HG02981 (cell line): Measurements from ENCODE around the gene NOP16.
"Not testable (repeated sequence)": the region's sequence is repeated elsewhere in the genome, so short reads cannot be mapped to it uniquely, and the experiment has no call there.

Experiments
- ATAC-seq: cut with Tn5 transposase; IDR thresholded peaks from one replicate; pipeline ENCODE4 v1.9.1; 2021; ENCODE audit warnings: mild to moderate bottlenecking, moderate library complexity; ENCODE audit not compliant: unreplicated experiment

NOP16 gene

DNA sequence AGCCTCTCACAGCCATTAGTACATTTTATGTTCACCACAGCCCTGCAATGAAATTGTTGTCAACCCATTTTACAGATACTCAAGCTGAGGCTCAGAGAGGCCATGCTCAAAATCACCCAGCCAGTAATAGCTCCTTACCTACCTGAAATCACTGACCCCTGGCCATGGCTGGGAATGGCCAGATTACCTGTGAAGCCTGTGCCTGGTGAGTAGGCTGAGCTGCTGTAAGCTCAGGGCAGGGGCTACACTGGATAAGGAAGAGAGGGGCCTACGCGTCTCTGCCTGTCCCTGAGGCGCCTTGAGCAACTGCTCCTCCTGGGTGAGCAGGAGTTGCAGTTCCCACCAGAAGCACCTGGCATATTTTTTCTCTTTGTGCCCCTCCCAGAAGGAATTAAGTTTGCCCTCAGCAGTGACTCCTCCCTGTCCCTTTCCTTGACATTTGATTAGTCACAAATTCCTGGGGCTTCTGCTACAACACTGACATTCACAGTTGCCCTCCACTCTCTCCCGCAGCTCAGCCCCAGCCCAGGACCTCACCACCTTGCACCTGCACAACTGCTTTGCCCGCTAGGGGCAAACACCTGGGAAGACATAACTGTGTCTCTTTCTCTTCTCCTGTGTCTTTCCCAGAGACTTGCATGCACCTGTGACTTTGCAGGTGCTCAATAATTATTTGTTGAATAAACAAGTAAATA is 22.2 kb upstream of the NOP16 start:
- ATAC-seq: no peak

DNA sequence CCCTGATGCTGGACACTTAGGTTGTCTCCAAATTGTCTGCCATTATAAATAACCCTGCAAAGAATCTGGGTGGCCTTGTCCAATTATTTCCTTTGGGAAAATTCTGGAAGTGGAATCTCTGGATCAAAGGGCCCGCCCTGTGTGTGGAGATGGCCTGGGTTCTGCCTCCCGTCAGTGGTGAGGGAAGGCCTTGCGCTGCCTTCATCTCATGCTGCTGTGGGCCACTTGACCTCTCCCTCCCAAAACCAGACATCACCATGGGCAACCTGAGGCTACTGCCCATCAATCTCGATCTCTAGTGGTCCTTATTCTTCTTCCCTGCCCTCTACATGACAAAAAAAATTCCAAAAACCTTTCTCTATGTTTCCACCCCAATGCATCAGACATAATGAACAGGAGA is 21.4 kb upstream of the NOP16 start:
- ATAC-seq: no peak

DNA sequence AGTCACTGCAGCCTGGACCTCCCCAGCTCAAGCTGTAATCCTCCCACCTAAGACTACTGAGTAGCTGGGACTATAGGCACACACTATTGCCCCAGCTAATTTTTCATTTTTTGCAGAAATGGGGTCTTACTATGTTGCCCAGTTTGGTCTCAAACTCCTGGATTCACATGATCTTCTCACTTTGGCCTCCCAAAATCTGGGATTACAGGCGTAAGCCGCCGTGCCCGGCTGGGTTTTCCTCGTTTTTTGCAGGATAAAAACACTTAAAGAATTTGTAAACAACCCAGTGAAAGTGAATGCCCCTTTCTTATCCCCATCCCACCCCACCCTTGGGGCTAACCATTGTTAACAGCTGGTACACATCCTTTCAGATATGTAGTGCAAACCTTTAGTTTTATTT is 20.2 kb upstream of the NOP16 start:
- ATAC-seq: no peak

DNA sequence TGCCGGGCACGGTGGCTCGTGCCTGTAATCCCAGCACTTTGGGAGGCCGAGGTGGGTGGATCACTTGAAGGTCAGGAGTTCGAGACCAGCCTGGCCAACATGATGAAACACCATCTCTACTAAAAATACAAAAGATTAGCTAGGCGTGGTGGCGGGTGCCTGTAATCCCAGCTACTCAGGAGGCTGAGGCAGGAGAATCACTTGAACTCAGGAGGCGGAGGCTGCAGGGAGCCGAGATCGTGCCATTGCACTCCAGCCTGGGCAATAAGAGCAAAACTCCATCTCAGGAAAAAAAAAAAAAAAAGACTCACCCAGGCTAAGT is 19.8 kb upstream of the NOP16 start:
- ATAC-seq: not testable (repeated sequence)

DNA sequence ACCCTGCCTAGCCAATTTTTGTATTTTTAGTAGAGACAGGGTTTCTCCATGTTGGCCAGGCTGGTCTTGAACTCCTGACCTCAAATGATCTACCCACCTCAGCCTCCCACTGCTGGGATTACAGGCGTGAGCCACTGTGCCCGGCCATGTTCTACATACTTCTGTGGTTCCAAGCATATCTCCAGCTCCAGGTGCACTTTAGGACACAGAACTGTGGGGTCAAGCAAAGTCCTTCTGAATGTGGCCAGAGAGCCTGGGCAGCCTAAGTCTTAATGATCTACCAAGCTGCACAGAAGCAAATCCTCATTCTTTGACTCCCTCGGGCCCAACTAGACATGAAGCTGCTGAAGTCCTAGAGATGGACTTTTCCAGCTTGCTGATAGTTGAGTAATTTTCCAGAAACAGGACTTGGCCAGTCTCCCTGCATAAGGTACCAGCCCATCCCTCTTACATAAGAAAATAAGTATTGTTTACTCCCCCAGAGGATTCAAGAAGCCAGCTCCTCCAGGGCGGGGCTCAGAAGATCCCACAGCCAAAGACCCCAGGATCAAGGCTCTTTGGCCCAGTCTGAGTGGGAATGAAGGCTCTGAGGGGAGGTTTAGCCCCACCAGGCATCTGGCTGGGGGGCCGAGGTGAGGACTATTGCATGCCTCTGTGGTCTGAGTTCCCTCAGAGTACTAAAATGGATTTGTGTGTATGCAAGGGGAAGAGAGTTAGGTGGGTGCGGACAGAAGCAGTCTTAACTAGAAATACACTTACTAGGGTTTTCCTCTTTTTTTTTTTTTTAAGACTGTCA is 19.3 kb upstream of the NOP16 start:
- ATAC-seq: no peak

DNA sequence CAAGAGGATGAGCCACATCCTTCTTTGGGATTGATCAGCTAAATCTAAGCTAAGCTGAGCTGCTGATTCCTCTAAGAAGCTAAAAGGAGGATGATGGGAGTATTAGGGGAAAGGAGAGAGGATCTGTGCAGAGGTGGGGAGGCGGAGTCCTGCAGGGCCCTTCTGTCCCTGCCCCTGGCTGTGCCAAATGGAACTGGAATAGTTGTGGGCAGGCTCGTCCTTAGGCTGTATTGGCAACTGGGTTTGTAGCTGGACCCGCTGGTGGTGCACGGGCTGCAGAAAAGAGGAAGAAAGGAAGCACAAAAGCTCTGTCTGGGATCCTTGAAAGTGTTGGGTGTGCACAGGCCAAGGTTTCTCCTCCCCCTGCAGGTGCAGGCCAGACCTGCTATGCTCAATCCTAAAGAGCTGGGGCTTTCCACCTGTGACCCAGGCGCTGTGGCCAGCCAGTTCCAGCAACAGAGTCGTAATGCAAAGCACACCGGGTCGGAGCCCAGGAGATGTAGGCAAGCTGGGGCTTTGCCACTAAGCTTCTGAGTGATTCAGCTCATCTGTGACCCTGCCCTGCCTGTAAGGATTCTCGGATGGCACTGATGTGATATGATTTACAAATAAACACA is 18.1 kb upstream of the NOP16 start:
- ATAC-seq: no peak

DNA sequence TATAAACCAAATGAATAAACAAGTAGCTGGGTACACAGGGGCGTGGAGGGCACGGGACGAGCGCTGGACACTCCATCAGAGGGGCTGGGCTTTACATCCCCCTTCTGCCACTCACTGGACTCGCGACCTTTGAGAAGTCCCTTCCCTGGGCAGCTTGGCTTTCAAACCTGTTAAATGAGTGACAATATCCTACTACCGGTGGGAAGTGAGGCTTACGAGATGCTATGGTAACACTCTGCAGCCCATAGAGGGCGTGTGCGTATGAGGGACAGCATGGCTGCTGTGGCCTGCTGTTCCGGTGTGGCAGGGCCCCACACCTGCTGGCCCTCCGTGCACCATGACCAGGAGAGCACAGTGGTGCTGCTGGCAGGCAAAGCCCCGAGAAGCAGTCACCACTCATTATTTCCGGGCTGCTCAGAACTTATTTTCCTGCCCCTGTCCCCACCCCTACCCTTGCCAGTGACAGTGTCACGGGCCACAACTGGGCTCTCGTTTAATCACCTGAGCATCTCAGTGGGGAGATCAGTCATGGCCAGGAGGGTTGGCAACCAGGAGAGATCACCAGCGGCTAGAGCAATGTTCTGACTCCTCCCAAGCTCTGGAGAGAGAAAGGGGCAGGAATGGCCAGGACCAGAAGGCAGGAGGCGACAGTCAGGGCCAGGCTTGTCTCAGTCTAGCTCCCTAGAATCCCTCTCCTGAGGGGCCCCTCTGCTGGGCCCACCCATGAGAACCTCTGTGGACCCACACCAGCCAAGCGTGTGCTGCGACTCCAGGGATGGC is 17.4 kb upstream of the NOP16 start:
- ATAC-seq: no peak

DNA sequence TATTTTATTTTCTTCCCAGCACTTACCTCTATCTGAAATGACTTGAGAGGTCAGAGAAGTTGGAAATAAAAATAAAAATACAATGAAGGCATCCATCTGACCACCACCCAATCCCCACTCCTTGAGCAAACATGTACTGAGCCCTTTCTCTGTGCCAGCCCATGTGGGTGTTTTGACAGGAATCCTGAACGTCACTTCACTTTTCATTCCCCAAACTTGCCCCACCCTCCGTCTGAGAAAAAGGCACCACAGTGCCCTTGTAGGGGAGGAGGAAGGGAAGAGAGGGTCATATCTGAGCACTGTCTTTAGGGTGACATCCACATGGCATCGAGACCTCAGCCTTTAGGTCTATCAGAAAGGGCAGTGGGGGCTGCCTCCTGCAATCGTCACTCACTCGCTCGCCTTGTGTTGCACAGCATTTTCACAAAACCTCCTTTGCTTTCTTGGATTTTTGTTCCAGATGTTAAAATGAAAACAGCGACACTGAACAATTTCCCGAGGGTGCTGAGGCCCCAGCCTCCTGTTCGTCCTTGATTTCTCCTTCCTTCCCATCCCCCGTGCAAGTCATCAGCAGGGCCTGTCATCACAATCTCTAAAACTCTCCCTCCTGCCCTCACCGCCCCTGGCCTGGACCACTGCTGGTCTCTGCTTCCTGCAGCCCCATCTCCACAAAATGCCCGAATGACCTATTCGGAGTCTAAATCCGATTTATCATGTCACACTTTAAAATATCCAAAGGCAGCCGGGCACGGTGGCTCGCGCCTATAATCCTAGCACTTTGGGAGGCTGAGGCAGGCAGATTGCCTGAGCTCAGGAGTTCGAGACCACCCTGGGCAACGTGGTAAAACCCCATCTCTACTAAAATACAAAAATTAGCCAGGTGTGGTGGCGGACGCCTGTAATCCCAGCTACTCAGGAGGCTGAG is 13.1 kb upstream of the NOP16 start:
- ATAC-seq: no peak

DNA sequence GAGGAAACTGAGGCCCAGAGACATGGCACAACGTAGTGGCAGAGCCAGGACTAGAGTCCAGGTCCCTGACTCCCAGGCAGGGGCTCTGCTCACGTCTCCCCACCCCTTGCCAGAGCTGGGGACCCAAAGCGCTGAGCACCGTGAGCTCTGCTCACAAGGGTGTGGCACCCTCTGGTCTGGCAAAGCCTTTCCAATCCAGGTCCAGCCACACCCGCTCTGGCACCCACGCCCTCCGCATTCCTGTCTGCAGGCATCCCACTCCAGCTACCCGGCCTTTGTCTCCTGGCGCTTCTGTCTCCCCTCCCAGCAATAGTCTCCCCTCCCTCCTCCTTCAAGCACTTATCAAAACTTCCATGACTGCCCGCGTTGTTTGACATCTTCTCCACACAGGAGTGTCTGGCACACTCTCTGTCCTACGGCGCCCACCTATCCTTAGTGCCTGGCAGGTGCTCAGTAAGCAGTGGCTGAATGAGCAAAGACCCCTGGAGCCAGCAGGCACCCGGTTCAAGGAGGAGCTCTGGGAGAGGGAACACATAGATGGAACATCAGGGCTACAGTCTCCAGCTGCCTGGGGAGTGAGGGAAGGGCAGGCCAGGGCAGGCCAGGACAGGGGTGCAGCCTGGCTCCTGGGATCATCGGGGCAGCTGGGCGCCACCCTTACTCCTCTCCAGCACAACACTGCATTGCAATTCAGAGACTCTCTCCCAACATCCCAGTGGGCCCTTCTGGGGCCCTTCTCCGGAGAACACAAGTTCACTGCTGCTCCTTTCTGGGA is 12.2 kb upstream of the NOP16 start:
- ATAC-seq: no peak

DNA sequence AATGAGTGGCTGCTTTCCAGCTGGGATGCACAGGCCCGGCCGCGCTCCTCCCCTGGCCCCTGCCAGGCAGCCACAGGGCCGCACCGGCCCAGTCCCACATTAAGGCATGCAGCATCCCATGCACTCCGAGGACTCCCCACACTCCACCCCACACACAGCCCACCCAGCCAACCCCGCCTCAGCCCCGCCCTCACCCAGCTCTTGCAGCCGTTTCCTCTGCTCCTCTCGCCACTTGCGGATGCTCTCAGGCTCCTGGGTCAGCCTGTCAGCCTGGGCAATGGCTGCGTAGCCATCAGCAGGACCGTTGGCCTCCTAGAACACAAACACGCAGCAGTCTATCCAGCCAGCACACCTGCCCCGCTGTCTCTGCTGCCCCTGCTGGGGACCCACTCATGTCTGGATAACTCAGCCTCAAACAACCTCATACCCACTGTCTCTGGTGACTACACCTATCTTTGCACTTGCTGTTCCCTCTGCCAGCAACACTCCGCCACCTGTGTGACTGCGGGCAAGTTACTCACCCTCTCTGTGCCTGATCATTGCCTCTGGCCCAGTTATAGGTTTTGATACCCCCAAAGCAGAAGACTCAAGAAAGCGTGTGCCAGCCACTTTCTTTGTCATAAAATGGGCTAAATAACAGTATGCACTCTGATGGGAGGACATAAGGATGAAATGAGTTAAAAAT is 9.5 kb upstream of the NOP16 start:
- no peak for ATAC-seq

DNA sequence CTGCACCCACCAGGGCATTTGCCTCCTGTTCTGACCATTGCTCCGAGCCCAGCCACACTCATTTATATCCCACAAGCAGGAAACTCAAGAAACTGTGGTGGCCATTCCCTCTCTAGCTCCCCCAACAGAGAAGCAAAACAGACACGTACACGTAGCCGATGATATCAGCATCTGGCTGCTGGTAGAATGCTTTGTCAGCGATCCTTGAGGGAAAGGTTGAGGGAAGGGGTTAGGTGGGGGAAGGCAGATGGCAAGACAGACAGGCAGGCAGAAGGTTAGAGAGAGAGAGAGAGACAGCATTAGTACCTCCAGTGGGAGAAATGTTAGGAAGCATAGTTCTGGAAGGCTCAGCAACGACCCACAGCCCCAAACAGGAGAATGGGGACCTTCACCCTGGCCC is 7.9 kb upstream of the NOP16 start:
- no peak for ATAC-seq

DNA sequence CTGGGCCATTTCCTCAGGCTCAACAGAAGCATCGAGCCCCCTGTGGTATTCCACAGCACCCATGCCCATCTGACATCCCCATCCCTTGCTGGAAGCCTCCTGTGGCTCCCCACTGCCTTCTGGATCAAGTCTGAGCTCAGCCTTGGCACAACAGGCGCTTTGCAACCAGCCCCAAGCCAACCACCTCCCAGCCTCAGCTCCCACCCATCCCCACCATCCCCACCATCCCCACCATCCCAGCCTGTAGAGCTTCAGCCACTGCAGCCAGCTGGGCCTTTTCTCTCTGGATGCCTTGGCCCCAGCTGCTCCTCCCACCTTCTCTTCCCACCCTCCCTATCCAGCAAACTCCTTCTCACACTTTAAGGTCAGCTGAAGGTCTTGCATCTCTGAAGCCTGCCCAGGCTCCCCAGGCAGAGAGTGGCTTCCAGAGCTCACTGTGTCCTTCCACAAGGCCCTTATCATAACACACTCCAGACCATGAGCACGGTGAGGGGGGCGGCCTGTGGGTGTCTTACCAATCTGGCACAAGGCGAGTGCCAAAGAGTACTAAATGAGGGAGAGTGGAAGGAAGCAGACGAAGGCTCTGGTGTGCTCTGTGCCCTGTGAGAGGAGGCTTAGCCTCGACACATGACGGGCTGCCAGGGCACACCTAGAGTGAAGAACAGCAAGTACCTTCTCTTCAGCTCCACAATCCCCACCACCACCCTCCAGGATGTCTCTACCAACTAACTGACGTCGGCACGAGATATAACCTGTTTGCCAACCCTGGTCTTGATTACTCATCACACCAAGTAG is 6.7 kb upstream of the NOP16 start:
- ATAC-seq: no peak

DNA sequence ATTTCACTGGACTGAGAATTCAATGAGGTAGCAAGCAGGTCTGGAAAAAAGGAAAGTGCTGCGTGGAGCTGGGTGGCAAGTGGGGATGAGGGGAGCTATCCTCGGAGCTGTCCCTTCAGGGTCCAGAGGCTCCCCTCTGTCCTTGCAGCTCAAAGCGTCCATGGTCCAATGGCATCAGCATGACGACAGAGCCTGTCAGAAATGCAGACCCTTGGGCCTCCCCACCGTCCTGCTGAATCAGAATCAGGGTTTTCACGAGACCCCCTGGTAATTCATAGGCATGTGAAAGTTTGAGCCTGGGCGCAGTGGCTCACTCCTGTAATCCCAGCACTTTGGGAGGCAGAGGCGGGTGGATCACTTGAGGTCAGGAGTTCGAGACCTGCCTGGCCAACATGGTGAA is 5.7 kb upstream of the NOP16 start:
- ATAC-seq: no peak

DNA sequence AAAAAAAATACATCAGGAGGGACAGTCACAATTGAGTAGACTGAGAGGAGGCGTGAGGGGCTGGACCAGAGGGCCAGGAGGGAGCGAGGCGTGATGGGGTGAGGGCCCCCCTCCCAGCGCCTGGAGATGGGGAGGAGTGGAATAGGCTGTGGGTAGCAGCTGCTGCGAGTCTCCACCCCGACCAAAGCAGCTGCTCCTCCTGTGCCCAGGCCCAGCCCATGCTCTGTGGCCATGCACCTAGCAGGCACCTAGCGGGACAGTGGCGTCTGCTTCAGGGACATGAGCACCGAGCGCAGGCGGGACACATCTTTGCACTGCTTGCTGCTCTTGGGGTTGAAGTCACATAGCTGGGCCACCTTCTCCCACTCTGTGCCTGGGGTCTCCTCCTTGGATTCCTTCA is 4.1 kb upstream of the NOP16 start:
- ATAC-seq: no peak

DNA sequence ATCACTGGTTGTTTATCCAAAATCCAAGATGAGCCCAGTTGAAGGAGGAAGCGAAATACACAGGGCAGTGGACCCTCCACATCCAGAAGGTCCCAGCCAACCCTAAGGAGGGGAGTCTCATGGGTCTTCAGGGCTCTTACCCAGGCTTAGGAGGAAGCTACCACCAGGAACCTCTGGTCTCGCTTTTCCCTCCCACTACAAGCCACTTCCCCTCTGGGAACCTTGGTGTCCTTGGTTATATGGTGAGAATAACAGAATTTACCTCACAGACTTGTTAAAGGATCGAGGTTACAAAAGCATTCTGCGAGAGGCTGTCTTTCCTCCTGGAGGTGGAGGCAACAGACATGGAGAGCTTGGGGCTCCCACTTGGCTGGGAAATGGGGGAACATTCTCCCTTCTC is 3.6 kb upstream of the NOP16 start:
- no peak for ATAC-seq

DNA sequence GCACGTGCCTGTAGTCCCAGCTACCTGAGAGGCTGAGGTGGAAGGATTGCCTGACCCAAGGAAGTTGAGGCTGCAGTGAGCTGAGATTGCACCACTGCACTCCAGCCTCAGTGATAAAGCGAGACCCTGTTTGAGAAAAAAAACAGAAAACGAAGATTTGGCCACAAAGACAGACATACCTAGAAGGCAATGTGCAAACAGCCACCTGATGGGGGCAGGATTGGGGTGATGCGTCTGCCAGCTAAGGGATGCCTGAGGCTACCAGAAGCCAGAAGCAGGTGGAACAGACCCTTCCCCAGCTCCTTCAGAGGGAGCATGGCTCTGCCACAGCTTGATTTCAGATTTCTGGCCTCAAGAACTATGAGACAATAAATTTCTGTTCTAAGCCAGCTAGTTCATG is 3.1 kb upstream of the NOP16 start:
- ATAC-seq: no peak

DNA sequence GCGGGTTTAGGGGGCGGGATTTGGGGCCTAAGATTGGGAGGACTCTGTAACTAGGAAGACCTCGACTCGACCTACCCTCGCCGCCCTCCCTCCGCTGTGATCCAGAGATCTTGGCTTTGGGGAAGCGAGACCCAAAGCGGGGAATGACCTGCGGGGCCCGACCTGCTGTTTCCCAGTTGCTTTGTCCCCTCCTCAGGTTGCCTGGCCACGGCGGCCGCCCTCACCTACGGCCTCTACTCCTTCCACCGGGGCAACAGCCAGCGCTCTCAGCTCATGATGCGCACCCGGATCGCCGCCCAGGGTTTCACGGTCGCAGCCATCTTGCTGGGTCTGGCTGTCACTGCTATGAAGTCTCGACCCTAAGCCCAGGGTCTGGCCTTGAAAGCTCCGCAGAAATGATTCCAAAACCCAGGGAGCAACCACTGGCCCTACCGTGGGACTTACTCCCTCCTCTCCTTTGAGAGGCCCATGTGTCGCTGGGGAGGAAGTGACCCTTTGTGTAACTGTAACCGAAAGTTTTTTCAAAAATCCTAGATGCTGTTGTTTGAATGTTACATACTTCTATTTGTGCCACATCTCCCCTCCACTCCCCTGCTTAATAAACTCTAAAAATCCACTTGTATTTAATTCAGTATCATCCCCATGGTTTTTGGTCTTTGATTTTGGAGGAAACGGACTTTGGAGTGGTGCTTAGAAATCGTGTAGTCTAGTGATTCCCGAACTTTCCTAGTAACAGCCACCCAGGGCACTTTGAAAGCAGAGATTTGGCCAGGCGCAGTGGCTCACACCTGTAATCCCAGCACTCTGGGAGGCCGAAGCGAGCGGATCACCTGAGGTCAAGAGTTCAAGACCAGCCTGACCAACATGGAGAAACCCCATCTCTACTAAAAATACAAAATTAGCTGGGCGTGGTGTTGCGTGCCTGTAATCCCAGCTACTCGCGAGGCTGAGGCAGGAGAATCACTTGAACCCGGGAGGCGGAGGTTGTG is 1.0 kb upstream of the NOP16 start:
- ATAC-seq: peak; percentile 29
